Hepatic stellate cell (primary cell): Measurements from ENCODE around the gene CYP26A1.
A peak's percentile ranks its signal among the peaks of the same experiment; 100 is the strongest.

Experiments
- DNase-seq: peaks from one replicate; pipeline ENCODE4 v3.0.0; 2011; ENCODE audit warnings: low spot score

CYP26A1 gene, protein sequence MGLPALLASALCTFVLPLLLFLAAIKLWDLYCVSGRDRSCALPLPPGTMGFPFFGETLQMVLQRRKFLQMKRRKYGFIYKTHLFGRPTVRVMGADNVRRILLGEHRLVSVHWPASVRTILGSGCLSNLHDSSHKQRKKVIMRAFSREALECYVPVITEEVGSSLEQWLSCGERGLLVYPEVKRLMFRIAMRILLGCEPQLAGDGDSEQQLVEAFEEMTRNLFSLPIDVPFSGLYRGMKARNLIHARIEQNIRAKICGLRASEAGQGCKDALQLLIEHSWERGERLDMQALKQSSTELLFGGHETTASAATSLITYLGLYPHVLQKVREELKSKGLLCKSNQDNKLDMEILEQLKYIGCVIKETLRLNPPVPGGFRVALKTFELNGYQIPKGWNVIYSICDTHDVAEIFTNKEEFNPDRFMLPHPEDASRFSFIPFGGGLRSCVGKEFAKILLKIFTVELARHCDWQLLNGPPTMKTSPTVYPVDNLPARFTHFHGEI

DNA sequence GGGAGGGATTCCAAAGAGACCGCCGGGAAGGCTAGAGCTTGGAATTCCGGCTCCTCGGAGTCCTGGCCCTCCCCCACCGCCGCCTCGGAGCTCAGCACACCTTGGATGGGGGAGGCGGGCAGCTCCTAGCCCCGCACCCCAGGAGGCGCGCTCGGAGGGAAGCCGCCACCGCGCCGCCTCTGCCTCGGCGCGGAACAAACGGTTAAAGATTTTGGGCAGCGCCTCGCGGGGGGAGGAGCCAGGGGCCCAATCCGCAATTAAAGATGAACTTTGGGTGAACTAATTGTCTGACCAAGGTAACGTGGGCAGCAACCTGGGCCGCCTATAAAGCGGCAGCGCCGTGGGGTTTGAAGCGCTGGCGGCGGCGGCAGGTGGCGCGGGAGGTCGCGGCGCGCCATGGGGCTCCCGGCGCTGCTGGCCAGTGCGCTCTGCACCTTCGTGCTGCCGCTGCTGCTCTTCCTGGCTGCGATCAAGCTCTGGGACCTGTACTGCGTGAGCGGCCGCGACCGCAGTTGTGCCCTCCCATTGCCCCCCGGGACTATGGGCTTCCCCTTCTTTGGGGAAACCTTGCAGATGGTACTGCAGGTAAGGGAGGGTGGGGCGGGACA lies at the start of gene CYP26A1:
CYP26A1 (plus strand) TSS at position 355 of the 608 bp plus-strand sequence; CDS start at position 397, 42 bp downstream.
- DNase-seq, result no peak

DNA sequence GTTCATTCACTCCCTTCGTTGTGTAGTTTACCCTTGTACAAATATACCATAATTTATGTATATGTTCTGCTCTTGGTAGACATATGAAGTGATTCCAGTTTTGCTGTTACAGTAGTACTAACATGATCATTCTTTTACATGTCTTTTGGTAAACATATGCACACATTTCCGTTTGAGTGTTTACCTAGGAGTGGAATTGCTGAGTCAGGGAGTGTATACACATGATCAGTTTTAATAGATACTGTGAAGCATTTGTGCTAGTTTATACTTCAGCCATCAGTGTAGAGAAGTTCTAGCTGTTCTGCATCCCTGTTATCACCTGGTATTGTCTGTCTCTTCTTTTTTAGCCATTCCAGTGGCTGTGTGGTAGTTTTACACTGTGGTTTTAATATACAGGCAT lies 47.6 kb upstream of the CYP26A1 start:
- no peak for DNase-seq

DNA sequence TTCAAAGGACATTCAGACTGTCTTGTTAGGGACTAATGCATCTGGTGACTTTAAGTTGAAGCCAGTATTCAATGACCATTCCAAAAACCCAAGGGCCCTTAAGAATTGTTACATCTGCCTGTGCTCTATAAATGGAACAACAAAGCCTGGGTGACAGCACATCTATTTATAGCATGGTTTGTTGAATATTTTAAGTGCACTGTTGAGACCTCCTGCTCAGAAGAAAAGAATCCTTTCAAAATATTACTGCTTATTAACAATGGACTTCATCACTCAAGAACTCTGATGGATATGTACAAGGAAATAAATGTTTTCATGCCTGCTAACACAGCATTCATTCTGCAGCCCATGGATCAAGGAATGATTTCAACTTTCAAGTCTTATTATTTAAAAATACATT lies 46.2 kb upstream of the CYP26A1 start:
- no peak for DNase-seq

GRCh38 chr10:93028883-93029282 lies 44.8 kb upstream of the CYP26A1 start:
- DNase-seq, result no peak

DNA sequence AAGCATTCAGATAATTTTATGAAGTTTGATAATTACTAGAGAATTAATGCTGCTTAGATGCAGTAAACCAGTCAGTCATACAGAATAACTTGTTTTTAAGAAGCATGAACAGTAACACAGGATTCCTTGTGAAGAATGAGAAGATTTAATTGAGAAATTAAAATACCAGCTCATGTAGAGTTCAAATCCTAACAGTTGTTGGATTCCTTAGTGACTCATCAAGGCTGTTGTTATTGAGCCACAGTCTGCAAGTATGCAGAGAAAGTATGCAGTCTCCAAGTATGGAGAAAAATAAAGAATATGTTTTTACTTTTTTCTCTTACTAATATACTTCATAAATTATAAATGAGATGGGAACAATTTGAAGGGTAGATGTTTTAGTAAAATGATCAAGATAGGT lies 43.3 kb upstream of the CYP26A1 start:
- DNase-seq, result peak; percentile 64

DNA sequence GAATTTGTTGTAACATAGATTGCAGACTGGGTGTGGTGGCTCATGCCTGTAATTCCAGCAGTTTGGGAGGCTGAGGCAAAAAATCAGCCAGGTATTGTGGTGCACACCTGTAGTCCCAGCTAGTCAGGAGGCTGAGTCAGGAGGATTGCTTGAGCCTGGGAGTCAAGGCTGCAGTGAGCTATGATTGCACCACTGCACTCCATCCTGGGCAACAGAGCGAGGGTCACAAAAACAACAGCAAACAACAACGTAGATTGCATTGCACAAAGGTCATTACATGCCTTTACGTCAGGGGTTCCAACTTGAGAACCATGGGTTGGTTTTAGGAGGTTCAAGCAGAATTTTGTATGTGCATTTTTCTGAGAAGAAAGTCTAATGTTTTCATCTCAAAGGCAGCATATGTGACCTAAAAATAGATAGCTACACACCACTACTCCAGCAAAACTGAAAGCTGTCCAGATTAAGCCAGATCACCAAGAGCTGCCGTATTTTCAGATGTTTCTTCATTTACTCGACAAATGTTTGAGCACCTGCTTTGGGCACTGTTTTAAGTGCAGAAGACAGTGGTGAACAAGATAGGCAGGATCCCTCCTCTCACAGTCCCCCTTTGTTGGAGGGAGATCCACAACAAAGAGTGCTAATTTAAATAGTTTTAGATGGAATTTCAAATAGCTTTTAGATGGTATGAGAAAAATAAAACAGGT lies 41.4 kb upstream of the CYP26A1 start:
- DNase-seq, result peak; percentile 28

- DNase-seq, result no peak
These were observed 40.9 kb upstream of the CYP26A1 start for GRCh38 chr10:93032809-93033137.

DNA sequence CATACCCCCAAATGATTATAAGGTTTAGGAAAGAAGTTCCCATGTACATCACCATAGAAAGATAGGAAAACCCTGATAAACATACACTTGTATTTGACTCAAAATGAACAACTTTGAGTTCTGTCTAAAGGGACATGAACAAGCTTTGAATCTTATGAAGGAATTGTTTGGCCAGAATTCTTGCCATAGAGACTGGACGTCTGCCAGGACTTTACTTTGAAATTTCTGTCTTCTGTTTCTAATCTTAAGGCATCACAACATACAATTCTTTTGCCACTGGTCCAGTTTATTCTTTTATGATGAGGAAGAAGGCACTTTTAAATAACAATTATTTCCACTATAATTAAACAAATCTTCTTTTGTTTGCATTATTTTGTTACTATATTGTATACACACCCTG lies 39.3 kb upstream of the CYP26A1 start:
- no peak for DNase-seq

DNA sequence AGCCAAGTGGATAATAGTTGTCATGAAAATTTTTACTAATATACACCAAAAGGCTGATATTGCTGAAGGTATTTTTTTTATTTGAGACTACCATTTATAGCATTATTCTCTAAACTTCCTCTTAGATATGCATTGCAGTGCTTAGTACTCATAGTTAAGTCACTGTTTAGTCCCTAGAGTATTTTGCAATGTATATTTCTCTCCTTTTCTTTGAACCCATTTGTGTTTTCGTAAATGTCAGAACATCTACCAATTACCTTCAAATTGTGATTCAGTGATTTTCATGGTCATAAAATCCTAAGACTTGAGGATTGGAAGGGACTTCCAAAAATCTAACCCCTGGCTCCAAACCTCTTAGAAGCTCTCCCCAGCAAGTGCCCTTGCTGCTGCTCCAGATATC lies 34.6 kb upstream of the CYP26A1 start:
- no peak for DNase-seq

DNA sequence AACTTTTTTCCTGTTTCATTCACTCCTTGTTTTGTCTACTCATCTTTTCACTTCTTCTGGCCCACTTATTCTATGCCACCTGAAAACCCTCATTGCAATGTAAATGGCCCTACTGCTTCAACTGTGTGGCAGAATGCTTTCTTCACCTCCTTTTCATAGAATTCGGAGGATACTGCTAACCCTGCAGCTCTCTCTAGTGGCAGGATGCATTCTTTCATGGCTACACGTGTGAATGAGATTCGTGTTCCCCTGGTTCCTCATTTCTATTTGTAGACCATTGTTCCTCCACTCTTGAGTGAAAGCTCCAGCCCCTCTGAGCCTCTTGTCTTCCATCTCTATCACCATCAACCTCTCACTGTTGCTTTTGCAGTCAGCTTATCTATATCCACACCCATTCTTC lies 34.0 kb upstream of the CYP26A1 start:
- DNase-seq, result peak; percentile 47

GRCh38 chr10:93054486-93054885 lies 19.2 kb upstream of the CYP26A1 start:
- DNase-seq, result no peak

- DNase-seq, result no peak
These were observed 15.6 kb upstream of the CYP26A1 start for GRCh38 chr10:93058139-93058538.

DNA sequence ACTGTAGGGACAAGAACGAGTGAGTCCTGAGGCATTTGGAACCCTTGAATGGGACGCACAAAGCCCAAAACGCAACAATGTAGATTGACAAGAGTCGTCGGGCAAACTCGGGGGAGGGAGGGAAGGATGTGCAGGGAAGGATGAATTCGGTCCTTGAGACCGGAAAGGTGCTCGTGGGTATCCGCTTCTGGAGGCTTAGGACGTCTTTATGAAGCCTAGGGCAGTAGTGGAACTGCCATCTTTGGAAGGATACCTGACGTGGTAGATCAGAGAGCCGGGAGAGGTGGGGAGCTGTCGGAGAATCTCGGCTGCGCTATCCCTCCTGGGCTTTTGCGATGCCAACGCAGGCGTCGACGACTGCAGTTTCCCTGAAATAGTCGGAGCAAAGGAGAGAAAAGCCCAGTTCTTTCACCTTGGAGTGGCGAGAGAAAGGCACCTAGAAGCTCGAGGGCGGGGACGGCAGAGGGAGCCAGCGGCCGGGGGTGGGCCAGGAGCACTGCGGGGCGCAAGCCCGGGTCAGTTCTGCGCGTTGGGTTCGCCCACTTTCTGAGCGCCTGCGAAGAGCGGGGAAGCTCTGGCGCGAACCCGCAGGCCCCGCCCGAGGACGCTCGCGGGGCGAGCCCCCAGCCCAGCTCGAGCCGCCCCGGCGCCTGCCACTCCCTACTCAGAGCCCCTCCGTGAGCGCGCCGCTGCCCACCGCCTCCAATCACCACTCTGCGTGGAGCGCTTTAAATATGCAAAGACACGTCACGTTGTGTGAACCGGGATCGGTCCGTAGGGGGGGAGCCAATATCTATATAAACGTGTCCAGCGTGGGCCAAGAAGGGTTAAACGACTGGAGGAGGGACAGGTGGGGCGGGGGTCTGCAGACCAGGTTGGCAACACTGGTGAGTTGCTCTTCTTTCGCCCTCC lies 13.5 kb upstream of the CYP26A1 start, which contains the start of gene CYP26C1:
CYP26C1 (plus strand) TSS at position 824 of the 912 bp plus-strand sequence. CDS start 466 bp downstream, outside the sequence.
- no peak for DNase-seq

GRCh38 chr10:93060887-93061593 lies 12.7 kb upstream of the CYP26A1 start:
- no peak for DNase-seq

- DNase-seq, result no peak
These were observed 11.8 kb upstream of the CYP26A1 start for GRCh38 chr10:93061594-93062513.

- DNase-seq, result peak; percentile 77
These were observed 11.1 kb upstream of the CYP26A1 start for GRCh38 chr10:93062514-93063143.

GRCh38 chr10:93063144-93063976 lies 10.3 kb upstream of the CYP26A1 start:
- no peak for DNase-seq

DNA sequence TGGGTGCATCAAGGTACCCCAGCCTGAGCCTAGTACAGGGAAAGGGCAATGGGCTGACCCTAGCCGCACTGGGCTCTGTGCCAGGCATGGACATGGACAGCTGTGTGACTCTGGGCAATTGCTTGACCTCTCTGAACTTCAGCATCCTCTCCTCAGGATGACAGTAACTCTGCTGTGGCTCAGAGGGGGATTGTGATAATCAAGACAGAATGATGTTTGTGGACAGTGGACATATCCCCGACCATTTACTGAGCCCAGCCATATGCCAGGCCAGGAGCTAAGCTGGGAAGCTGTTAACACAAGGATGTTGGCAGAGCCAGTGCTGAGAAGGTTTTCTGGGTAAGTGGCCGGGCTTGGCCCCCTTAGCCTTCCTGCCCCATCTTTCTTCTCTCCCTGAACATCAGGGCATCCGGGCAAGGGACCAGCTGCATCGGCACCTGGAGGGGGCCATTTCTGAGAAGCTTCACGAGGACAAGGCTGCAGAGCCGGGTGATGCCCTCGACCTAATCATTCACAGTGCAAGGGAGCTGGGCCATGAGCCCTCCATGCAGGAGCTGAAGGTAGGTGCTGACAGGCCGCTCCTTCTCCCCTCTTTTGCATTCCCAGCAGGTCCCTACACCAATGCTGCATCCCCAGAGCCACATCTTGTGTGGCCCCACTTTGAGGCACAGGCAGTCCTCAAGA lies 9.6 kb upstream of the CYP26A1 start:
- no peak for DNase-seq
